ENCODE results near the gene CEBPZOS.
"Not testable (repeated sequence)": the region's sequence is repeated elsewhere in the genome, so short reads cannot be mapped to it uniquely, and the experiment has no call there.

The CEBPZOS gene

DNA sequence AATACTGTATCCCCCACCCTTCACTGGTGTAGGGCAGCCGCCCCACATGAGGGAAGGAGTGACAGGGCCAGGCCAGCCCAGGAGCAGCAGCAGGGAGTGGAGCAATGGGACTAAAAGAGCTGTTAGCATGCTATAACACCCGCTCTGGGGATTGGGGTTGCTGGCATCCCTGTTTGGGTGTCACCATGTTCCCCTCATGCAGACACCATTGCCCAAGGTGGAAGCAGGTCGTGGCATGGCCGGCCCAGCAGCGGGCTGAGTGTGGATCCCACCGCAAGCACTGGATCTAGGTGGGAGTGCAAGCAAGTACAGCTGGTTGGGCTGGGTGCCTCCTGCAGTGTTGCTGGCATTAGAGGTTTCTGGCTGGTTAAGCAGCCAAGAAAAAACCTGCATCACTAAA is 4.5 kb upstream of the CEBPZOS start:
- DNase-seq, result no peak

GRCh38 chr2:37192551-37192950 is 3.7 kb upstream of the CEBPZOS start:
- no peak for DNase-seq

GRCh38 chr2:37195862-37196319 is 405 bp upstream of the CEBPZOS start:
- DNase-seq, result not testable (repeated sequence)

- no peak for DNase-seq
Observed at GRCh38 chr2:37198681-37199065, 2.4 kb downstream of the CEBPZOS start.

GRCh38 chr2:37201208-37201607 is 4.9 kb downstream of the CEBPZOS start:
- DNase-seq, result no peak

- DNase-seq, result no peak
Observed at GRCh38 chr2:37201766-37202165, 5.5 kb downstream of the CEBPZOS start.

- DNase-seq, result no peak
Observed at GRCh38 chr2:37203708-37204107, 7.4 kb downstream of the CEBPZOS start.

GRCh38 chr2:37205071-37205661 is 8.9 kb downstream of the CEBPZOS start:
- not testable (repeated sequence) for DNase-seq

DNA sequence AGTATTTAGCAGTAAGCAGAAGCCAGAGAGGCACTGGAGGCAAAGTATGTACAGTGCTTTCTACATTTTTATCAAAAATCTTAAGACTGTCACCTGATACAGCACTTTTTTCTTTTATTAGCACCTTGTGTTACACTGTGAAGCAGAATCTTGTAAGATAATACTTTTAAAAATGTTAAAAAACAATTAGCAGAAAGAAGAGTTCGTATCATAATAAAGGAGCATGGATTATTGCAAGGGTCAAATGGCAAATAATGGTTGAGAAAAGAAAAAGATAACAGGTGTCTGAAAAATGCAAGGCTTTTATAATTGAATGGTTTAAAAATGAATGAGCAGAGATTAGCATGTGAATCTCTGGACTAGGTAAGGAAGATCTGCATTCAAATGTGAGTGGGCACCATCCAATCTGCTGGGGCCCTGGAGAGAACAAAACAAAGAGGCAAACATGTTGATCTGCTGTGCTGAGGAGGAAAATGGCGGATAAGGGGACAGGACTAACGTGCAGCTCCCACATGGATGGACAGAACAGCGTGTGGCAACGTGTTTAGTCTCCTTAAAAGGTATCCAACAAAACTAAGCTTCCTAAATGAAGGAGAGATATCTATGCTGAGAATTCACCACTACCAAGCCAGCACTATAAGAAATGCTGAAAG is 9.5 kb downstream of the CEBPZOS start:
- no peak for DNase-seq

GRCh38 chr2:37206760-37207159 is 10.5 kb downstream of the CEBPZOS start:
- DNase-seq, result not testable (repeated sequence)

GRCh38 chr2:37211212-37211611 is 14.9 kb downstream of the CEBPZOS start:
- no peak for DNase-seq

- DNase-seq, result no peak
Observed at GRCh38 chr2:37211939-37212338, 15.6 kb downstream of the CEBPZOS start.

- DNase-seq, result no peak
Observed at GRCh38 chr2:37215250-37215649, 19.0 kb downstream of the CEBPZOS start.

GRCh38 chr2:37219046-37219445 is 22.8 kb downstream of the CEBPZOS start:
- DNase-seq, result no peak

DNA sequence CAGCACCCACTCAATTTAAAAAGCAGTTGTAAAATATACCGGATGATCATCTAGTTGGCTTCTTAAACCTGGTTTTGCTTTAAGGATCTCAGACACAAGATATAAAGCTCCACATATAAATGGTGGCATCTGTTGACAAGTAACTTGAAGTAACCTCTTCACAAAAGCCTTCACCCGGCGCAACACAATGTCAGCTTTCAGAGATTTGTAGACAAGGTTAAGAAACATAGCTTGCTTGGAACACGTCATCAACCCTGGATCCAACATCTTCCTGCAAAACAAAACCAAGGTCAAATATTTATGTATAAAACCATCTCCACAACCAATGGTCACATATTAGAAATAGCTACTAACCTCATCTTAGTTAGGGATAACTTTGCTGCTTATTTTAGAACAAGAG is 26.8 kb downstream of the CEBPZOS start:
- DNase-seq, result no peak

DNA sequence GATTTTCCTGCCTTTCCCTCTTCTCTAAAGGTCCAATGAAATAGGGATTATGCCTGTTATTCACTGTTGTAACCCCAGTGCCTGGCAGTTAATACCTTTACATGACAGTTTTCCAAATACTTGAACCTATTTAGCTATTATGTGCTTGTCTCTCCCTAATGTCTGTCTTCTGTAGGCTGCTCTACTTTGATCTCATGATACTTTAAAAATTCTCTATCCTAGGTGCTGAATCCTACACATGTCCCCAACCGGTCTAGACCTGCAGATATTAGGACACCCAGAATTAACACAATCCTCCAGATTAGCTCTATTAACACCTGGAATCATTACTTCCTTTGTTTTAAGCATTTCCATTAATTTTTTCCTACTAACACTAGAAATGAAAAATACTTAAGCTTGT is 27.8 kb downstream of the CEBPZOS start:
- no peak for DNase-seq

DNA sequence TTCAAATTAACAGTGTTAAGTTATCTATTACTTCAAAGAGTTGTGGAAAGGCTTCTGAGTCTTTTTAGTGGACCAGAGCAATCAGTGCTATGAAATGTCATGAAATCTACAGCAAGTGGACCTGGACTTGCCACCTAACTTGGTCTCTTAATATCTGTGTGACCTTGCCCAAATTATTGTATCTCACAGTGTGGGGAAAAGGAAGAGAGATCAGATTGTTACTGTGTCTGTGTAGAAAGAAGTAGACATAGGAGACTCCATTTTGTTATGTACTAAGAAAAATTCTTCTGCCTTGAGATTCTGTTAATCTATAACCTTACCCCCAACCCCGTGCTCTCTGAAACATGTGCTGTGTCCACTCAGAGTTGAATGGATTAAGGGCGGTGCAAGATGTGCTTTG is 28.8 kb downstream of the CEBPZOS start:
- DNase-seq, result not testable (repeated sequence)

DNA sequence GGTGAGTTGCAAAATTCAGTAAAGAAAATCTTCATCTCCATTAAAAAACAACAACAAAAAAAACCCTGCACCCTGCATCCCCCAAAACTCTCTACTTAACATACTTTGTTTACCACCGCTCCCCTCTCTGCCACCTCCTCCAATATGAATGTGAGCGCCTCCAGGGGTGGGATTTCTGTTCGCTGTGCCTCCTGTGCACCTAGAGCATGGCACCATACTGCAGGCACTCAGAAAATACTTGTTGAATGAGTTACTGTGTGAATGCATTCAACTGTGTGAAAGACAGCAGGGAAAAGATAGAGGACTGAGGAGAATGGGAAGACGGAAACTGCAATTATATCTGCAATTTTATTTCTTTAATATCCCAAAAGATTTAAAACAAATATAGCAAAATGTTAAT is 30.6 kb downstream of the CEBPZOS start:
- DNase-seq, result no peak

- no peak for DNase-seq
Observed at GRCh38 chr2:37228788-37229187, 32.5 kb downstream of the CEBPZOS start.

DNA sequence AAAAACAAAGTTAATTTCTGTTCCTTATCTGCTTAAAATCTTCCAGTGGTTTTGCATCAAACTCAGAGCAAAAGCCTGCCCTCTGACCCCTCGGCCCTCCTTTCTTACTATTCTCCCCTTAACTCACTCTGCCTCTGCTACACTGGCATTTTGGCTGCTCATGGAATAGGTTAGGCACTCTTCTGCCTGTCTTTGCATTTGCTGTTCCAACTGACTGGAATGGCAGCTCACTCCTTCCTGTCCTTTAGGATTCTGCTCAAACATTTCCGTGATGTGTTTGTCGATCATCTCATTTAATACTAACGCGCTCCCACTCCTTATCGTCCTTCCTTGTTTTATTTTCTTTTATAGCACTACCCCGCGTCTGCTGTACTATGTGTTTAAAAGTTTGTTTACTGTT is 34.3 kb downstream of the CEBPZOS start:
- no peak for DNase-seq

DNA sequence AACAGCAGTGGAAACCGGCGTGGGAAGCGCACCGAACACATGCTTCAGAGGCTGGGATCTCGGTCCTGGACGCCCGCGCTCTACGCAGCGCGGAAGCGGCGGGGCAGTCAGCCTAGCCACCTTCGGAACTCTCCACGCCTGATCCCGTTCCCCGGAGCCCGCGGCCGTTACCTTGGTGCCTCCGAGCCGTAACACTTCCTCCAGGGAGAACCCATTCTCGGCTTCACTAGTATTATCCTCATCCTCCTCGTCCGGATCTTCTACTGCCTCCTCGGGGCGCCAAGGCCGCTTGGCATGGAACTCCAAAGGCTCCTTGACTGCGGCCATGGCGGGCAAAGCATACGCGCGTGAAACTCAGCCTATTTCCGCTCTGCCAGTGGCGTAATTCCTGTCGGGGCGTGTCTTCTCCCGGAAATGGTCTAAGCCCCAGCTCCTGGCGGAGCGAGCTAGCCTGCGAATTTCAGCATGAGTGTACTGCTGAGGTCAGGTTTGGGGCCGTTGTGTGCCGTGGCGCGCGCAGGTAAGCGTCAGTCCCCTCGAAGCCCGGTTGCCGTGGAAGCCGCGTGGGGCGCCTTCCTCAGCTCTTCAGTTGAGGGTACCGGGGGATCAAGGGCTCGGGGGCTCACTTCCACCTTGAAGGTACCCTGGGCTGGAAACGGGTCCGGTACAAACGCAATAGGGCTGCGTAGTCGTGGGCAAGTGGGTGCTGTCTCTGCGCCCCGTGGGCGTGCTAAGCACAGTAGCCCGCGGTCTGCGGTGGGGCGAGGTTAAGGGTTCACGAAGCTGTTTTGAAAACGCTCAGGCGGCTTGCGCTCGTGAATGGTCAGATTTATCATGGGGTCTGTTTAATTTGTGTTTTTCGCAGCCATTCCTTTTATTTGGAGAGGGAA is 35.2 kb downstream of the CEBPZOS start, which contains the start of the genes CEBPZ and NDUFAF7:
CEBPZ (minus strand) TSS at position 356 of the 890 bp plus-strand sequence; CDS start at position 327, 29 bp downstream.
NDUFAF7 (plus strand) TSS at position 418 of the 890 bp plus-strand sequence; CDS start at position 466, 48 bp downstream.
- peak; percentile 84 for DNase-seq

- DNase-seq, result no peak
Observed at GRCh38 chr2:37232131-37232933, 36.0 kb downstream of the CEBPZOS start.

- DNase-seq, result no peak
Observed at GRCh38 chr2:37243435-37243834, 47.1 kb downstream of the CEBPZOS start.

Measured in NCI-H526 treated with DMSO at 0.1 percent for 48 hours (cell line).